GM23338 (cell line): ENCODE results near the gene TASP1. TPM values are rescaled to one million over a fixed set of nuclear protein-coding genes. Genes with fewer than 3 reads are reported as not detected.

ENCODE experiments used
- ATAC-seq: fragments of 200-7000 bp; cut with Tn5 transposase; 3 replicates; pipeline ENCODE4 v1.9.1; 2020
- DNase-seq: peaks from one replicate; pipeline ENCODE4 v3.0.0-alpha.2; 2015; ENCODE audit warnings: low spot score
- H2AFZ ChIP-seq: fragments of 200-600 bp; sonication (generic); 2 replicates; pipeline ENCODE4 v1.8.0; 2016; ENCODE audit warnings: antibody characterized with exemption, mild to moderate bottlenecking, moderate library complexity
- H3F3A ChIP-seq: fragments of 200-600 bp; sonication (generic); replicated peaks from 2 replicates; pipeline ENCODE4 v1.8.0; 2017; ENCODE audit warnings: antibody characterized with exemption, mixed run types, low read depth
- H3K27ac ChIP-seq: fragments of 200-600 bp; sonication (generic); 2 replicates; pipeline ENCODE4 v1.6.1; 2016; ENCODE audit warnings: low read depth
- H3K27me3 ChIP-seq: fragments of 200-600 bp; sonication (generic); 2 replicates; pipeline ENCODE4 v1.8.0; 2016; ENCODE audit warnings: mild to moderate bottlenecking, mixed run types, moderate library complexity; ENCODE audit not compliant: insufficient read depth
- H3K36me3 ChIP-seq: fragments of 200-600 bp; sonication (generic); 2 replicates; pipeline ENCODE4 v1.8.0; 2016; ENCODE audit warnings: mild to moderate bottlenecking; ENCODE audit not compliant: insufficient read depth
- H3K4me1 ChIP-seq: fragments of 200-600 bp; sonication (generic); 2 replicates; pipeline ENCODE4 v1.8.0; 2016; ENCODE audit warnings: mild to moderate bottlenecking, moderate library complexity; ENCODE audit not compliant: insufficient read depth
- H3K4me2 ChIP-seq: fragments of 200-600 bp; sonication (generic); 2 replicates; pipeline ENCODE4 v1.7.1; 2017; ENCODE audit warnings: mixed run types
- H3K4me3 ChIP-seq: fragments of 200-600 bp; sonication (generic); 2 replicates; pipeline ENCODE4 v1.6.1; 2016; ENCODE audit warnings: mixed run types
- H3K79me2 ChIP-seq: fragments of 200-600 bp; sonication (generic); replicated peaks from 2 replicates; pipeline ENCODE4 v1.8.0; 2017; ENCODE audit warnings: mild to moderate bottlenecking; ENCODE audit not compliant: insufficient read depth
- H3K9me2 ChIP-seq: fragments of 200-600 bp; sonication (generic); 2 replicates; pipeline ENCODE4 v1.8.0; 2017; ENCODE audit not compliant: insufficient read depth
- H4K20me1 ChIP-seq: fragments of 200-600 bp; sonication (generic); replicated peaks from 2 replicates; pipeline ENCODE4 v1.8.0; 2017; ENCODE audit warnings: mild to moderate bottlenecking; ENCODE audit not compliant: insufficient read depth
- H3K27ac Mint-ChIP-seq: 2 replicates; pipeline ENCODE4 v1.8.0; 2020; ENCODE audit warnings: inconsistent platforms, mild to moderate bottlenecking, moderate library complexity, mixed read lengths
- H3K27me3 Mint-ChIP-seq: 3 replicates; pipeline ENCODE4 v1.8.0; 2022; ENCODE audit warnings: low read depth, mild to moderate bottlenecking, moderate library complexity, mixed read lengths, inconsistent platforms; ENCODE audit not compliant: insufficient read depth, poor library complexity
- H3K36me3 Mint-ChIP-seq: 3 replicates; pipeline ENCODE4 v1.8.0; 2021; ENCODE audit warnings: low read depth, mild to moderate bottlenecking, inconsistent platforms, moderate library complexity, mixed read lengths
- H3K4me1 Mint-ChIP-seq: 3 replicates; pipeline ENCODE4 v1.8.0; 2020; ENCODE audit warnings: mild to moderate bottlenecking, inconsistent platforms, mixed read lengths
- H3K4me3 Mint-ChIP-seq: 3 replicates; pipeline ENCODE4 v1.8.0; 2021; ENCODE audit warnings: moderate library complexity, mild to moderate bottlenecking, inconsistent platforms, mixed read lengths
- H3K9me3 Mint-ChIP-seq: 3 replicates; pipeline ENCODE4 v1.8.0; 2020; ENCODE audit warnings: moderate library complexity, mild to moderate bottlenecking, inconsistent platforms, mixed read lengths
- CTCF ChIP-seq, 2 experiments: fragments of 200-600 bp in 1 of 2; sonication (generic) in 1 of 2; conservative IDR thresholded peaks; 2 replicates each; pipeline versions ENCODE4 v1.5.1 to v1.6.1; 2016 to 2017; ENCODE audit warnings: antibody characterized with exemption in 2 of 2, low read depth in 2 of 2, mild to moderate bottlenecking in 2 of 2, moderate library complexity in 1 of 2
- ETS1 ChIP-seq: IDR thresholded peaks from 2 replicates; pipeline ENCODE4 v1.6.1; 2016; ENCODE audit warnings: antibody characterized with exemption
- EZH2 ChIP-seq: fragments of 200-600 bp; sonication (generic); IDR thresholded peaks from one replicate; pipeline ENCODE4 v1.8.0; 2017; ENCODE audit warnings: antibody characterized with exemption, mild to moderate bottlenecking, low read depth; ENCODE audit not compliant: unreplicated experiment
- NANOG ChIP-seq: IDR thresholded peaks from 2 replicates; pipeline ENCODE4 v1.6.1; 2016; ENCODE audit warnings: antibody characterized with exemption, borderline replicate concordance
- REST ChIP-seq: IDR thresholded peaks from one replicate; pipeline ENCODE4 v1.6.1; 2018; ENCODE audit warnings: antibody characterized with exemption; ENCODE audit not compliant: unreplicated experiment
- STAT1 ChIP-seq: IDR thresholded peaks from one replicate; pipeline ENCODE4 v1.6.1; 2016; ENCODE audit warnings: antibody characterized with exemption; ENCODE audit not compliant: unreplicated experiment
- ZNF331 ChIP-seq: fragments of 250-450 bp; sonication (Bioruptor Pico); IDR thresholded peaks from 2 replicates; pipeline ENCODE4 v1.5.0; 2020; ENCODE audit warnings: low read depth, mild to moderate bottlenecking, moderate library complexity
- polyA plus RNA-seq: library from polyadenylated mRNA; unstranded; fragments of >200 nt; fragmentation: Nextera tagmentation; extraction: Ambion mirVana; gene quantifications from 2 replicates; pipeline ENCODE4 v1.2.1, GENCODE V29; 2016
- total RNA-seq: library from RNA; depleted of rRNA; stranded (reverse); fragments of >200 nt; shearing (Covaris generic); gene quantifications from 2 replicates; pipeline ENCODE4 v1.2.3, GENCODE V29; 2014

The TASP1 gene
- total and polyA plus RNA-seq, 2 experiments from 2014 or later = 9.7 to 9.8 TPM

- H3K4me1 Mint-ChIP-seq = peaks cover 4% of the 10 kb centered on the region; the same call in 2 of the 3 replicates
- H3K9me3 Mint-ChIP-seq = peaks cover 3% of the 10 kb centered on the region; the same call in 1 of the 3 replicates
- no peak overlapping the region for H3K4me3 Mint-ChIP-seq
- H3K27ac Mint-ChIP-seq = no peak overlapping the region
- no peaks in the 10 kb centered on the region for H3F3A ChIP-seq
- TF ChIP-seq EZH2 (no peak), ZNF331 (no peak), CTCF (conservative IDR thresholded peaks at IDR 0.05; ENCODE audit: low read depth in 2 of 2) (peak in 1 of 2 experiments; percentile 24; a peak in 2 of 4 replicates)
- no peaks in the 10 kb centered on the region for H3K9me2 ChIP-seq
- H3K27ac ChIP-seq = no peak overlapping the region
- no peak overlapping the region for H3K4me2 ChIP-seq
- no peaks in the 10 kb centered on the region for H3K27me3 ChIP-seq
- H2AFZ ChIP-seq = no peak overlapping the region
- H3K36me3 Mint-ChIP-seq = no peaks in the 10 kb centered on the region
- peaks cover 4% of the 10 kb centered on the region; the same call in 1 of the 2 replicates for H3K4me1 ChIP-seq
- H4K20me1 ChIP-seq = no peaks in the 10 kb centered on the region
- H3K36me3 ChIP-seq = no peaks in the 10 kb centered on the region
- ATAC-seq (no peak), DNase-seq (peak; percentile 12)
- no peaks in the 10 kb centered on the region for H3K79me2 ChIP-seq
- no peak overlapping the region for H3K4me3 ChIP-seq
- no peaks in the 10 kb centered on the region for H3K27me3 Mint-ChIP-seq
Observed at GRCh38 chr20:13644010-13644409, 5.3 kb upstream of the TASP1 start.

- no peak for TF ChIP-seq NANOG
- no peak for TF ChIP-seq STAT1
- no peak for TF ChIP-seq REST
- 0 out of 2 replicates have a peak, but pooled peaks have one; percentile 2 for TF ChIP-seq ETS1
- ATAC-seq = peak; percentile 60
- Histone ChIP-seq H3K36me3 (no peaks in the 10 kb centered on the region), H3K79me2 (peaks cover 38% of the 10 kb centered on the region), H3K9me2 (no peaks in the 10 kb centered on the region), H4K20me1 (no peaks in the 10 kb centered on the region), H3K4me2 (peak overlapping the region; percentile 78), H3K4me1 (peaks cover 7% of the 10 kb centered on the region; the same call in 1 of the 2 replicates), H3K27ac (no peak overlapping the region), H3K27me3 (no peaks in the 10 kb centered on the region), H3K4me3 (peak overlapping the region; percentile 53), H3F3A (no peaks in the 10 kb centered on the region), H2AFZ (peak overlapping the region; percentile 80; the same call in 1 of the 2 replicates)
- peaks cover 10% of the 10 kb centered on the region for H3K4me1 Mint-ChIP-seq
- H3K4me3 Mint-ChIP-seq = peak overlapping the region; percentile 94
- H3K9me3 Mint-ChIP-seq = no peaks in the 10 kb centered on the region
- H3K36me3 Mint-ChIP-seq = no peaks in the 10 kb centered on the region
- no peak for DNase-seq
- H3K27me3 Mint-ChIP-seq = peaks cover 2% of the 10 kb centered on the region
- peak overlapping the region; percentile 93 for H3K27ac Mint-ChIP-seq
Observed at GRCh38 chr20:13639150-13639497, 392 bp upstream of the TASP1 start.
